ENCODE measurements around the gene GPN1. TPM values are rescaled to one million over a fixed set of nuclear protein-coding genes. Genes with fewer than 3 reads are reported as not detected.
"Not testable (repeated sequence)": the region's sequence is repeated elsewhere in the genome, so short reads cannot be mapped to it uniquely, and the experiment has no call there.

Gene GPN1
- total RNA-seq, 1 donor from 2014 or later: 37.5 TPM

DNA sequence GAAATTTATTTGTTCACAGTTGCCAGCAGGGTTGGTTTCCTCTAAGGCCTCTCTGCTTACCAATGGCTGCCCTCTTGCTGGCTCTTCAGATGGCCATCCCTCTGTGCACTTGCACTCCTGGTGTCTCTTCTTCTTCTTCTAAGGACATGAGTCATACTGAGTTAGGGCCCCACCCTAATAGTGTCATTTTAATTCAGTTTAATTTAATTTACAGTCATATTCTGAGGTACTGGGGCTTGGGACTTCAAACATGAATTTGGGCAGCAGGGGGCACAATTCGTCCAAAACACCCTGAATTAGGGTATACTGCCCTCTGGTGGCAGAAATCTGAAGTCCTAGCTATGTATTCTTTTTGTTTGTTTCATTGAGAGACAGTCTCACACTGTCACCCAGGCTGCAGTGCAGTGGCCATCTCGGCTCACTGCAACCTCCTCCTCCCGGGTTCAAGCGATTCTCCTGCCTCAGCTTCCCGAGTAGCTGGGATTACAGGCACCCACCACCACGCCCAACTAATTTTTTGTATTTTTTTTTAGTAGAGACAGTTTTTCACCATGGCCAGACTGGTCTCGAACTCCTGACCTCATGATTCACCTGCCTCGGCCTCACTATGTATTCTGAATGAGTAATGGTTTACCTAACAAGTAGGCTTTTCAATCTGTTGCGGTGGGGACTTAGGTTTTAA lies 54.7 kb downstream of the GPN1 start:
- peaks cover 9% of the 10 kb centered on the region for H3K4me1 Mint-ChIP-seq (ENCODE audit: low read depth, unreplicated experiment)
- TF ChIP-seq, protein P1, sequence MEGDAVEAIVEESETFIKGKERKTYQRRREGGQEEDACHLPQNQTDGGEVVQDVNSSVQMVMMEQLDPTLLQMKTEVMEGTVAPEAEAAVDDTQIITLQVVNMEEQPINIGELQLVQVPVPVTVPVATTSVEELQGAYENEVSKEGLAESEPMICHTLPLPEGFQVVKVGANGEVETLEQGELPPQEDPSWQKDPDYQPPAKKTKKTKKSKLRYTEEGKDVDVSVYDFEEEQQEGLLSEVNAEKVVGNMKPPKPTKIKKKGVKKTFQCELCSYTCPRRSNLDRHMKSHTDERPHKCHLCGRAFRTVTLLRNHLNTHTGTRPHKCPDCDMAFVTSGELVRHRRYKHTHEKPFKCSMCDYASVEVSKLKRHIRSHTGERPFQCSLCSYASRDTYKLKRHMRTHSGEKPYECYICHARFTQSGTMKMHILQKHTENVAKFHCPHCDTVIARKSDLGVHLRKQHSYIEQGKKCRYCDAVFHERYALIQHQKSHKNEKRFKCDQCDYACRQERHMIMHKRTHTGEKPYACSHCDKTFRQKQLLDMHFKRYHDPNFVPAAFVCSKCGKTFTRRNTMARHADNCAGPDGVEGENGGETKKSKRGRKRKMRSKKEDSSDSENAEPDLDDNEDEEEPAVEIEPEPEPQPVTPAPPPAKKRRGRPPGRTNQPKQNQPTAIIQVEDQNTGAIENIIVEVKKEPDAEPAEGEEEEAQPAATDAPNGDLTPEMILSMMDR (IDR thresholded peaks at IDR 0.05; ENCODE audit: partially characterized antibody, unreplicated experiment): peak; percentile 100
- H3K27ac Mint-ChIP-seq (ENCODE audit: unreplicated experiment): peak overlapping the region; percentile 26
- peak; percentile 77 for DNase-seq
- H3K27me3 Mint-ChIP-seq (ENCODE audit: unreplicated experiment): peaks cover 2% of the 10 kb centered on the region
- no peaks in the 10 kb centered on the region for H3K36me3 Mint-ChIP-seq (ENCODE audit: unreplicated experiment)
- H3K4me3 Mint-ChIP-seq (ENCODE audit: unreplicated experiment): no peak overlapping the region
- peaks cover 2% of the 10 kb centered on the region for H3K9me3 Mint-ChIP-seq (ENCODE audit: unreplicated experiment)

DNA sequence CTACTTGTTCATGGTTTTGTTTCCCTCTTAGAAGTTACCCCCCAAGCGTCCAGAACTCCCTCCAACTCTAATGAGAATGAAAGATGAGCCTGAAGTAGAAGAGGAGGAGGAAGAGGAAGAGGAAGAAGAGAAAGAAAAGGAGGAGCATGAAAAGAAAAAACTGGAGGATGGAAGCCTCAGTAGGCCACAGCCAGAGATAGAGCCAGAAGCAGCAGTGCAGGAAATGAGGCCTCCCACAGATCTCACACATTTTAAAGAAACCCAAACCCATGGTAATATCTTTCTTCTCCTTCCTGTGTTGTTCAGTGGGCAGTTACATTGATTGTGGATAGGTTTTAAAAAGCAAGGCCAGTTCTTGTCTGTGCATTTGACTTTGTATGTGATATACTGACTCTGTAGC lies 56.2 kb downstream of the GPN1 start:
- not testable (repeated sequence) for H3K4me3 Mint-ChIP-seq (ENCODE audit: unreplicated experiment); H3K27ac Mint-ChIP-seq (ENCODE audit: unreplicated experiment); H3K9me3 Mint-ChIP-seq (ENCODE audit: unreplicated experiment); H3K4me1 Mint-ChIP-seq (ENCODE audit: low read depth, unreplicated experiment); H3K27me3 Mint-ChIP-seq (ENCODE audit: unreplicated experiment); DNase-seq; H3K36me3 Mint-ChIP-seq (ENCODE audit: unreplicated experiment)

DNA sequence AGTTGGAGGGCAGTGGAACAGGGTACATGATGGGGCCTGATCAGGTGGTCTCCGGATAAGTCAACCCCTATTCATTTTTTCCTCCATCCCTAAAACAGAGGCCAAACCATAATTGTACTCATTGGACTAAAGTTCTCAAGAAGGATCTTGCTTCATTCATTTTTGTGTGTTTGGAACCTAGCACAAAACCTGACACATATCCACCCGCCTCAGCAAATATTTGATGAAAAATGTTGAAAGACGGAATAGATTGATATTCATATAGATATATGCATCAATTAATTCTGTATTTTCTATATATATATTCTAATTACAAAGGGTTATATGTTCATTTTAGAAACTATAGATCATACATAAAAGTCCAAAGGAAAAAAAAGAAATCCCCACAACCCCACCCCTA lies 56.7 kb downstream of the GPN1 start:
- Mint-ChIP-seq H3K36me3 (ENCODE audit: unreplicated experiment) (no peaks in the 10 kb centered on the region), H3K4me3 (ENCODE audit: unreplicated experiment) (no peak overlapping the region), H3K9me3 (ENCODE audit: unreplicated experiment) (no peaks in the 10 kb centered on the region), H3K27me3 (ENCODE audit: unreplicated experiment) (no peaks in the 10 kb centered on the region), H3K4me1 (ENCODE audit: low read depth, unreplicated experiment) (peaks cover 4% of the 10 kb centered on the region), H3K27ac (ENCODE audit: unreplicated experiment) (no peak overlapping the region)
- no peak for DNase-seq
- TF ChIP-seq, protein P1 (IDR thresholded peaks at IDR 0.05; ENCODE audit: partially characterized antibody, unreplicated experiment): no peak

DNA sequence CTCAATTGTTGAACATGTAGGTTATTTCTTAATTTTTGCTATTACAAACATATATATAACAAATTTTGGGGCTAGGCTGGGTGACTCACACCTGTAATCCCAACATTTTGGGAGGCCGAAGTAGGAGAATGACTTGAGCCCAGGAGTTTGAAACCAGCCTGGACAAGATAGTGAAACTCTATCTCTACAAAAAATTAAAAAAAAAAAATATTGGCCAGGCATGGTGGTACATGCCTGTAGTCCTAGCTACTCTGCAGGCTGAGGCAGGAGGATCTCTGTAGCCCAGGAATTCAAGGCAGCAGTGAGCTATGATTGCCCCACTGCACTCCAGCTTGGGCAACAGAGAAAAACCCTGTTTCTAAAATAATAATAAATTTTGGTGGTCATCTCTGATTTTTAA lies 58.4 kb downstream of the GPN1 start:
- H3K36me3 Mint-ChIP-seq (ENCODE audit: unreplicated experiment): no peaks in the 10 kb centered on the region
- no peak overlapping the region for H3K4me3 Mint-ChIP-seq (ENCODE audit: unreplicated experiment)
- no peaks in the 10 kb centered on the region for H3K4me1 Mint-ChIP-seq (ENCODE audit: low read depth, unreplicated experiment)
- no peak for DNase-seq
- H3K27me3 Mint-ChIP-seq (ENCODE audit: unreplicated experiment): no peaks in the 10 kb centered on the region
- TF ChIP-seq, protein P1 (IDR thresholded peaks at IDR 0.05; ENCODE audit: partially characterized antibody, unreplicated experiment): no peak
- H3K27ac Mint-ChIP-seq (ENCODE audit: unreplicated experiment): no peak overlapping the region
- H3K9me3 Mint-ChIP-seq (ENCODE audit: unreplicated experiment): no peaks in the 10 kb centered on the region

DNA sequence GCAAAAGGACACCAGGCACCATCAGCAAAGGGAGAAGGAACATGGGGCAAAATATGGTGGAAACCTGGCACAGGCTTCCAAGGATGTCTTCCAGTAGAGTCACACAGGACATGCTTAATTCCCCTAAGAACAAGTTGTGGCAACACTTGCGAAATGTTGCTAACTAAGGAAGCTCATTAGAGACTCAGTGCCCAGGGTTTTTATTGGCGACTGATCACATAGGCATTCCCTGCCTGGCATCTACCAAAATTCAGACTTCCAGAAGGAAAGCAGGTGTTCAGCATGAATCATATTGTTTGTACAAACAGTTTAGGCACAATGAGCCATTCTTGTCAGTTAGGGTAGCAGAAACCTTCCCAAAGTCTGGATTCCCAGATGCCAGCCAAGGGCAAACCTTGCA lies 60.6 kb downstream of the GPN1 start:
- TF ChIP-seq, protein P1 (IDR thresholded peaks at IDR 0.05; ENCODE audit: partially characterized antibody, unreplicated experiment): no peak
- Mint-ChIP-seq H3K27me3 (ENCODE audit: unreplicated experiment) (no peaks in the 10 kb centered on the region), H3K27ac (ENCODE audit: unreplicated experiment) (no peak overlapping the region), H3K4me1 (ENCODE audit: low read depth, unreplicated experiment) (no peaks in the 10 kb centered on the region), H3K36me3 (ENCODE audit: unreplicated experiment) (no peaks in the 10 kb centered on the region), H3K9me3 (ENCODE audit: unreplicated experiment) (no peaks in the 10 kb centered on the region), H3K4me3 (ENCODE audit: unreplicated experiment) (no peak overlapping the region)
- no peak for DNase-seq

Data from glutamatergic neuron (in vitro differentiated cells).